Measurements from ENCODE around the gene GRID1. TPM values are rescaled to one million over a fixed set of nuclear protein-coding genes. Genes with fewer than 3 reads are reported as not detected.

GRID1 gene
- total RNA-seq, 1 donor from 2014 or later = 0.60 TPM

- H3K4me3 Mint-ChIP-seq (ENCODE audit: unreplicated experiment) = no peak overlapping the region
- H3K36me3 Mint-ChIP-seq (ENCODE audit: low read depth) = peaks cover 1% of the 10 kb centered on the region
- no peak overlapping the region for H3K27ac Mint-ChIP-seq (ENCODE audit: unreplicated experiment)
- DNase-seq (ENCODE audit: low spot score) = no peak
- TF ChIP-seq CTCF (IDR thresholded peaks at IDR 0.05) = no peak
- no peaks in the 10 kb centered on the region for H3K27me3 Mint-ChIP-seq (ENCODE audit: low read depth)
- H3K9me3 Mint-ChIP-seq (ENCODE audit: low read depth) = peaks cover 6% of the 10 kb centered on the region
- no peaks in the 10 kb centered on the region for H3K4me1 Mint-ChIP-seq (ENCODE audit: low read depth)
Measured at GRCh38 chr10:85558533-85558932, 808.1 kb downstream of the GRID1 start.

GRCh38 chr10:85557706-85558105, 808.9 kb downstream of the GRID1 start:
- H3K36me3 Mint-ChIP-seq (ENCODE audit: low read depth) = peaks cover 1% of the 10 kb centered on the region
- no peak overlapping the region for H3K4me3 Mint-ChIP-seq (ENCODE audit: unreplicated experiment)
- no peaks in the 10 kb centered on the region for H3K4me1 Mint-ChIP-seq (ENCODE audit: low read depth)
- no peaks in the 10 kb centered on the region for H3K27me3 Mint-ChIP-seq (ENCODE audit: low read depth)
- peaks cover 6% of the 10 kb centered on the region for H3K9me3 Mint-ChIP-seq (ENCODE audit: low read depth)
- no peak for TF ChIP-seq CTCF (IDR thresholded peaks at IDR 0.05)
- H3K27ac Mint-ChIP-seq (ENCODE audit: unreplicated experiment) = no peak overlapping the region
- no peak for DNase-seq (ENCODE audit: low spot score)

- peaks cover 1% of the 10 kb centered on the region for H3K36me3 Mint-ChIP-seq (ENCODE audit: low read depth)
Measured at GRCh38 chr10:85557077-85557476, 809.5 kb downstream of the GRID1 start.

More at GRCh38 chr10:85557077-85557476, 809.5 kb downstream of the GRID1 start:
- H3K27me3 Mint-ChIP-seq (ENCODE audit: low read depth) = no peaks in the 10 kb centered on the region
- no peak overlapping the region for H3K27ac Mint-ChIP-seq (ENCODE audit: unreplicated experiment)
- peaks cover 6% of the 10 kb centered on the region for H3K9me3 Mint-ChIP-seq (ENCODE audit: low read depth)
- H3K4me1 Mint-ChIP-seq (ENCODE audit: low read depth) = no peaks in the 10 kb centered on the region
- TF ChIP-seq CTCF (IDR thresholded peaks at IDR 0.05) = no peak
- H3K4me3 Mint-ChIP-seq (ENCODE audit: unreplicated experiment) = no peak overlapping the region
- no peak for DNase-seq (ENCODE audit: low spot score)

Small RNA genes within 50 kb of the gene (microRNA-seq; reads per million reads assigned to microRNA genes)
- 5.0 reads per million for gene MIR346 (ENCODE audit: borderline number of aligned reads)

Other genes with a start within 250 kb of the GRID1 start
- gene WAPL, start 155.0 kb upstream of the GRID1 start, total RNA-seq = 28.6 to 34.3 TPM (median 29.1 TPM) in 3 replicates